Activated CD4-positive, alpha-beta T cell treated with anti-CD3 and anti-CD28 coated beads, Interleukin-2, amount 50 U/mL, for 48 hours (primary cell): ENCODE measurements around the gene TMEM161B.
"Not testable (repeated sequence)": the region's sequence is repeated elsewhere in the genome, so short reads cannot be mapped to it uniquely, and the experiment has no call there.

Experiments used
- DNase-seq, 2 experiments: peaks; one replicate each; pipeline ENCODE4 v3.0.0-alpha.2; 2020

Gene TMEM161B

GRCh38 chr5:88268385-88269184 lies at the start of gene TMEM161B:
Gene TMEM161B (minus strand): TSS chr5:88268845. CDS start chr5:88268723, 122 bp downstream.
- DNase-seq = peak; percentile 91 to 93

- no peak for DNase-seq
Observed at GRCh38 chr5:88304356-88304755, 35.7 kb upstream of the TMEM161B start.

DNA sequence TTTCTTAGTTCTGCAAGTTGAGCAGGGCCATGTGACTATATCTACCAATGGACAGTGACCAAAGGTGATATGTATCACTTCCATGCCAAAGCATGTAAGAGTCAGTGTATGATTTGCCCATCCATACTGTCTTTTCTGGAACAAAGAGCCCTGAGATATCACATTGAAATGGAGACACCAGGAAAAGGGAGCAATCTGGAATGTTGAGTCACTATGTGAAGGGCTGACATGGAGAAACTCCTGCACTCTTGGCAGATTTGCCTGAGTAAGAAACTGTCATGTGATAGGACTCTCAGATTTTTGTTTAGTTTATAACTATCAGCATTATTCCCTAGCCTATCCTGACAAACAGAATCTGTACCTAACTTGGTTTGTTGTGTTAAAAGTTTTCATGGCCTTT lies 29.8 kb upstream of the TMEM161B start:
- DNase-seq = no peak

DNA sequence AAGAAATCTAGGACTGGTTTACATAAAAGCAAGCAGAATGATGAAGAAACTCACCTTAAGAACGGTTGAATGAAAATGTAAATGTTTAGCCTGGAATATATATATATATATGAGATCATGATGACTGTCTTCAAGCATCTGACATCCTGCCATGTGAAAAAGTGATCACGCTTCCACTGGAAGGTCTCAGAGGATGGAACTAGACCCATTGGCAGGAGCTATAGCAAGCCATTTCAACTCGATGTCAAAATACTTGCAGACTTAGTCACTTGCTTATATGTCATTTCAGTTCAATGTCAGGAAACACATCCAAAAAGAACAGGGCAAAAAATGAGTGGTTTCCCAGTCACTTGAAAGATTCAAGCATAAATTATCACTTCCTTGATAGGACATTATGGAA lies 22.2 kb upstream of the TMEM161B start:
- no peak for DNase-seq

GRCh38 chr5:88288528-88289197 lies 20.0 kb upstream of the TMEM161B start:
- DNase-seq = no peak

DNA sequence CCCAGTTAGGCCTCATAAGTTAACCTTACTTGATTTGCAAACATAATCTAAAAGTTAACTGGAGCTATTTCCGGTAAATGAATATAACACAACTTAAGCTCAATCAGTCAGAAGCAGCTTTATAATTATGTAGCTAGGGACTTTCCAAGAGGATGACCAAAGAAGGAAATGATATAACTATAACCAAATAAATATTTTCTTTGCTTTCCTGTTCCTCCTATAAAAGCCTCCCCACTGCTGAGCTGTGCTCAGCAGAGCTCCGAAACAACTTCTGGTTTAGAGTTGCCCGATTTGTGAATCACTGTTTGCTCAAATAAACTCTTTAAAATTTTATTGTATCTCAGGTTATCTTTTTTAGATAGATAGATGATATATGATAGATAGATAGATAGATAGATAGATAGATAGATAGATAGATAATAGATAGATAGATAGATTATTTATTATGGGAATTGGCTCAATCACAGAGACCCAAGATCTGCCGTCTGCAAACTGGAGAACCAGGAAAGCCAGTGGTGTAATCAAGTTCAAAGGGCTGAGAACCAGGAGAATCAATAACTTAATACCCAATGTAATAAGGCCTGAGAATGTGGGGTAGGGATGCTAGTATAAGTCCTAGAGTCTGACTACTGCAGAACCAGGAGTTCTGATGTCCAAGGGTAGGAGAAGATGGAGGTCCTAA lies 19.3 kb upstream of the TMEM161B start:
- DNase-seq = no peak

DNA sequence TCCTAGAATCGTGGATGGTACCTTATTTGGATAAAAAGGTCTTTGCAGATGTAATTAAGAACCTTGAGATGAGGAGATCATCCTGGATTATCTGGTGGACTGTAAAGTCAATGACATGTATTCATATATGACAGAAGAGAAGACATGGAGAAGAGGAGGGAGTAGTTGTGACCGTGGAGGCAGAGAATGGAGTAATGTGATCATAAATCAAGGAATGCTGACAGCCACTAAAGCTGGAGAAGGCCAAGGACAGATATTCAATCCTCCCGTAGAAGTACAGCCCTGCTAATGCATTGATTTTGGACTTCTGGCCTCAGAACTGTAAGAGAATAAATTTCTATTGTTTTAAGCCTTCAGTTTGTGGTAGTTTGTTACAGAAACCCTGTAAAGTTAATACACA lies 18.7 kb upstream of the TMEM161B start:
- DNase-seq = no peak

DNA sequence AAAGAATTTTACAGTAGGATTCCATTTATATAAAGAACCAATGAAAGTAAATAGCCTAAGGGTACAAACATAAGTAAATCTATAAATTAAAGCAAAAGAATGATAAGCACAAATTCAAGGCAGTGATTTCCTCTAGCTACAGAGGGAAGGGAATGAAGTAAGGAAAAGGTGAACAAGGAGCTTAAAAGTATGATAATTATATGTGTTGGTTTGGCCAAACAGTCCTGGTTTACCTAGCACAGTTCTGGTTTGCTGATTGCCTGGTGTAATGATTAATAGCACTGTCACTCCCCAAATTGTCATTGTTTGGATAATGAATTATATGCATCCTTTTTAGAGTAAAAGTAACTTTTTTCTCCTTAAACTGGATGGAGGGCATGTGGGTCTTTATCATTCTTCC lies 15.0 kb upstream of the TMEM161B start:
- no peak for DNase-seq

- no peak for DNase-seq
Observed at GRCh38 chr5:88281322-88281721, 12.7 kb upstream of the TMEM161B start.

- DNase-seq = no peak
Observed at GRCh38 chr5:88279584-88279983, 10.9 kb upstream of the TMEM161B start.

- no peak for DNase-seq
Observed at GRCh38 chr5:88276378-88276777, 7.7 kb upstream of the TMEM161B start.

DNA sequence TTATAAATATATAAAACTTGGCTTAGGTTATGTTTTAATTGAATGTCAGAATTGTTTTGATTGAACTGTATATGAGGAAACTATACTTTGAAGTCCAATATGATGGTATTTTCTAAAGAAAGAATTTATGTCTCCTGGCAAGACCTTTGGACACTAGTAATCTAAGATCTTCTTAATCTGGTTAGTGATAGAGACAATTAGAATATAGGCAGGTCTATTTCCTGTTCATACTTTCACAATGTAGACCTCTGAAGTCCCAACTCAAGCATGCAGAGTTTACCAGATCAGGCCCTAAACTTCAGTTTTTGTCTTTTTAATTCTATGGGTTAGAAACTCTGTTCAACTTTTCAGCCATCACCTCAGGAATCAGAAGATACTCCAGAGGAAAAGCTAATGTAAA lies 6.9 kb upstream of the TMEM161B start:
- DNase-seq = no peak

DNA sequence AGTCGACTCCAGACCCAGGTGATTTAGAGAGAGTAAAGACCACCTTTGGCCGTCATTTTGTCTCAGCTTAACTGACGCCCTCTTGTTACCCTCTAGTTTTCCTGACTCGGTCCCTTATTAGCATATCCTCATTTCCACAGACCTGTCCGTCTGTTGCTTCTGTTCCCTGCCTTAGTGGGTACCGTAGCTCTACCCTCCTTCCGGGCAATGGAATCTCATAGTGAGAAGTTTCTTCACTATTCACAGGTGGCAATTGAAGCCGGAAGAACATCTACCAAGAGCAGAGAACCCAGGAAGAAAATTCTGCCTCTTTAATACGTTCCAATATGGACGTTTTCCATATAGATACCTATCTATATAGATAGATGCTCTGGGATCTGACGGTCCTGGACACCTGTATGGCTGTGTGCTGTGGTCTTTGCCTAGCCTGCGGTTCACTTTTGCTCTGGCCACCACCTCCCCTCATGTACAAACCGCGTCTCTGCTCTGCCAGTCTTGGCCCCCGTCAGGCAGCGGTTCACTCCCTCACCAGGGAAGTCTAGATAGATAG lies 652 bp upstream of the TMEM161B start:
- DNase-seq = peak; percentile 16 to 18

DNA sequence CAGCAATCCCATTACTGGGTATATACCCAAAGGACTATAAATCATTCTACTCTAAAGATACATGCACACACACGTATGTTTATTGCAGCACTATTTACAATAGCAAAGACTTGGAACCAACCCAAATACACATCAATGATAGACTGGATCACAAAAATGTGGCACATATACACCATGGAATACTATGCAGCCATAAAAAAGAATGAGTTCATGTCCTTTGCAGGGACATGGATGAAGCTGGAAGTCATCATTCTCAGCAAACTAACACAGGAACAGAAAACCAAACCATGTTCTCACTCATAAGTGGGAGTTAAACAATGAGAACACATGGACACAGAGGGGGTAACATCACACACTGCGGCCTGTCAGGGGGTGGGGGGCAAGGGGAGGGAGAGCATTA lies 4.1 kb downstream of the TMEM161B start:
- not testable (repeated sequence) for DNase-seq

GRCh38 chr5:88263349-88263748 lies 5.3 kb downstream of the TMEM161B start:
- DNase-seq = no peak

- DNase-seq = no peak
Observed at GRCh38 chr5:88262116-88262515, 6.5 kb downstream of the TMEM161B start.

DNA sequence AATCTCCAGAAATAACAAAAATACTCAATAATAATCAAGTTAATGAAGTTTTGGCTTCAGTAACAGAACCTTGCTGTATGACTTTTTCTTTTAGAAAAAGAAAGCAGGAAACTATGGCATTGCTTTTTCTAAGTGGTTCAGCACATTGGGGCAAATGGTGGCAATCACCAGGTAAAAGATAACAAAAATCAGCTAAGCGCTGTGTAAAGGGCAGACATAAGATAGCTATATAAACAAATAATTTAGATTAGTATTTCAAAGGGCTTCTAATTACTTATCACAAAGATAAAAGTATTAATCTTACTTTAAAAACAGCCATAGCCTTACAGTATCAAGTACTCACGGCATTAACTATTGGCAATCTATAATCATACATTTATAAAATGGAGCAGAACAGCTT lies 10.0 kb downstream of the TMEM161B start:
- DNase-seq = no peak

DNA sequence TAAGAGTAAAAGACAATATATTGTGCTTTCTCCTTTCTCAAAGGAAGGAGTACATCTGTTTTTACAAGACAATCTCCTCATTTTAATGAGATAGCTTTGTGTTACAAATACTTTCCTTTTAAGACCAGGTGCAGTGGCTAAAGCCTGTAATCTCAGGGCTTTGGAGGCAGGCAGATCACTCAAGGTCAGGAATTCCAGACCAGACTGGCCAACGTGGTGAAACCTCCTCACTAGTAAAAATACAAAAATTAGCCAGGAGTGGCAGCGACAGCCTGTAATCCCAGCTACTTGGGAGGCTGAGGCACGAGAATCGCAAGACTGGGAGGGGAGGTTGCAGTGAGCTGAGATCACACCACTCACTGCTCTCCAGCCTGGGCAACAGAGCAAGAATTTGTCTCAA lies 11.8 kb downstream of the TMEM161B start:
- DNase-seq = no peak

GRCh38 chr5:88256037-88256436 lies 12.6 kb downstream of the TMEM161B start:
- DNase-seq = no peak

DNA sequence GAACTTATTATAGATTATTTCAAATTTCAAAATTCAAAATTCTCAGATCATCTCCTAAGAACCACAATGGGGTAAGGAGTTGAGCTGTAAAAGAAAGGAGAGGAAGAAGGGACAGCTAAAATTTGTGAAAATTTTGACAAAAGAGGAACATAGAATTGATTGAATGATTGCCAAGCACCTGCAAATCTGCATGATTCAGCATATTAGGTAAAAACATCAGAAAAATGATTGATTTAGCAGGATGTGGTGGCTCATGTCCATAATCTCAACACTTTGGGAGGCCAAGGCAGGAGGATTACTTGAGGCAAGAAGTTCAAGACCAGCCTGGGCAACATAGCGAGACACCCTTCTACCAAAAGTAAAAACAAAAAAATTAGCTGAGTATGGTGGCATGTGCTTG lies 14.3 kb downstream of the TMEM161B start:
- no peak for DNase-seq

- peak; percentile 17 to 31 for DNase-seq
Observed at GRCh38 chr5:88251048-88251711, 17.5 kb downstream of the TMEM161B start.

- DNase-seq = no peak
Observed at GRCh38 chr5:88250010-88250409, 18.6 kb downstream of the TMEM161B start.
